Cardiac muscle cell (in vitro differentiated cells and primary cell): Measurements from ENCODE around the gene CRAT. TPM values are rescaled to one million over a fixed set of nuclear protein-coding genes. Genes with fewer than 3 reads are reported as not detected.
A peak's percentile ranks its signal among the peaks of the same experiment; 100 is the strongest.

ENCODE experiments used
- DNase-seq, 2 donors: peaks; one replicate each; pipeline versions ENCODE4 v3.0.0 to v3.0.0-alpha.2; 2010 to 2017; ENCODE audit warnings: low read depth in 1 of 2, low spot score in 1 of 2
- H3K27ac ChIP-seq: fragments of 200-600 bp; sonication (generic); 2 replicates; pipeline ENCODE4 v1.5.1; 2016
- H3K27me3 ChIP-seq: fragments of 200-600 bp; sonication (generic); 2 replicates; pipeline ENCODE4 v1.6.0; 2016; ENCODE audit warnings: control low read depth
- H3K36me3 ChIP-seq: fragments of 200-600 bp; sonication (generic); 2 replicates; pipeline ENCODE4 v1.5.1; 2016; ENCODE audit warnings: control low read depth
- H3K4me1 ChIP-seq: fragments of 200-600 bp; sonication (generic); 2 replicates; pipeline ENCODE4 v1.8.1; 2017; ENCODE audit warnings: low read depth, mild to moderate bottlenecking, mixed run types
- H3K4me3 ChIP-seq: fragments of 200-600 bp; sonication (generic); 2 replicates; pipeline ENCODE4 v1.5.1; 2016; ENCODE audit warnings: mild to moderate bottlenecking
- H3K9me3 ChIP-seq: fragments of 200-600 bp; sonication (generic); 2 replicates; pipeline ENCODE4 v1.5.1; 2017; ENCODE audit warnings: low read depth, mild to moderate bottlenecking, control low read depth
- polyA plus RNA-seq: library from polyadenylated mRNA; unstranded; fragments of >200 nt; fragmentation: Nextera tagmentation; extraction: Ambion mirVana; gene quantifications from 2 replicates; pipeline ENCODE4 v1.2.1, GENCODE V29; 2016
- total RNA-seq: library from RNA; depleted of rRNA; stranded (reverse); fragments of >200 nt; gene quantifications from 2 replicates; pipeline ENCODE4 v1.2.3, GENCODE V29; 2016
- TF ChIP-seq, protein P1 (sequence below): IDR thresholded peaks from 2 replicates; pipeline ENCODE4 v1.5.1; 2012; ENCODE audit warnings: low read depth, mild to moderate bottlenecking, low read length

CRAT gene
- total and polyA plus RNA-seq, 2 experiments from 2014 or later = 80.6 to 81.6 TPM

DNA sequence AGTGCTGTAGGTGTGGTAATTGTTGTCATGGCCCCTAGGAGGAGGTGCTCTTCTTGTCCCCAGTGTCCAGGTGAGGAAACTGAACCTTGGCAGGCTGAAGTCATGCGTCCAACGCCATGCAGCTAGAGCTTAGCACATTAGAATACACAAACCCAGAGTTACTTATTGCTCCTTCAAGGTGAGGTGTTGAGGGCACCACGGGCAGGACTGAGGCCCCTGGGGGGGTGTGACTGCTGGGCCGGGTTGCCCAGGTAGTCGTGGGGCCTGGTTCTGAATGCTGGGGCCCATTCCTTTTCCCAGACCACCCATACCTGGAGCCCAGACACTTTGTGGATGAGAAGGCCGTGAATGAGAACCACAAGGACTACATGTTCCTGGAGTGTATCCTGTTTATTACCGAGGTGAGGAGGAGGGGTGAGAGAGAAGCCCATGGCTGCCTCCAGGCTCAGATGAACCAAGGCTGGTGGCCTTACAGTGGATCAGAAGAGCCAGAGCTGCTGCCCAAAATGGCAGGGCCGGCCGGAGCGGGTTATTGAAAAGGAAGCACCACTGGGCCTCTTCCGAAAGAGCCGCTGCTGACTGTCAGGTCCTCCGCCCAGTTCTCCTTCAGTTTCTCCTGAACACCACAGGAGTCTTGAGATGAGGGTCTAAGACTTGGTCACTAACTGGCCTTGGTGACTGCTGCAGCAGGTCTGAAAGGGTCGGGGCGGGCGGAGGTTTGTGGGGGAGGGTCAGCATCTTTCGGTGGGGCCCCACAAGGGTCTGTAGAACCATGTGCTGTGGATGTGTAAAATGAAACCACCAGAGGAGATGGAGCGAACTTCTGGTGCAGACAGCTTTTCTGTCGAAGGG is 26.9 kb upstream of the CRAT start:
- TF ChIP-seq, protein P1, sequence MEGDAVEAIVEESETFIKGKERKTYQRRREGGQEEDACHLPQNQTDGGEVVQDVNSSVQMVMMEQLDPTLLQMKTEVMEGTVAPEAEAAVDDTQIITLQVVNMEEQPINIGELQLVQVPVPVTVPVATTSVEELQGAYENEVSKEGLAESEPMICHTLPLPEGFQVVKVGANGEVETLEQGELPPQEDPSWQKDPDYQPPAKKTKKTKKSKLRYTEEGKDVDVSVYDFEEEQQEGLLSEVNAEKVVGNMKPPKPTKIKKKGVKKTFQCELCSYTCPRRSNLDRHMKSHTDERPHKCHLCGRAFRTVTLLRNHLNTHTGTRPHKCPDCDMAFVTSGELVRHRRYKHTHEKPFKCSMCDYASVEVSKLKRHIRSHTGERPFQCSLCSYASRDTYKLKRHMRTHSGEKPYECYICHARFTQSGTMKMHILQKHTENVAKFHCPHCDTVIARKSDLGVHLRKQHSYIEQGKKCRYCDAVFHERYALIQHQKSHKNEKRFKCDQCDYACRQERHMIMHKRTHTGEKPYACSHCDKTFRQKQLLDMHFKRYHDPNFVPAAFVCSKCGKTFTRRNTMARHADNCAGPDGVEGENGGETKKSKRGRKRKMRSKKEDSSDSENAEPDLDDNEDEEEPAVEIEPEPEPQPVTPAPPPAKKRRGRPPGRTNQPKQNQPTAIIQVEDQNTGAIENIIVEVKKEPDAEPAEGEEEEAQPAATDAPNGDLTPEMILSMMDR = no peak
- Histone ChIP-seq H3K27ac (peak overlapping the region; percentile 99), H3K4me1 (peaks cover 32% of the 10 kb centered on the region)

DNA sequence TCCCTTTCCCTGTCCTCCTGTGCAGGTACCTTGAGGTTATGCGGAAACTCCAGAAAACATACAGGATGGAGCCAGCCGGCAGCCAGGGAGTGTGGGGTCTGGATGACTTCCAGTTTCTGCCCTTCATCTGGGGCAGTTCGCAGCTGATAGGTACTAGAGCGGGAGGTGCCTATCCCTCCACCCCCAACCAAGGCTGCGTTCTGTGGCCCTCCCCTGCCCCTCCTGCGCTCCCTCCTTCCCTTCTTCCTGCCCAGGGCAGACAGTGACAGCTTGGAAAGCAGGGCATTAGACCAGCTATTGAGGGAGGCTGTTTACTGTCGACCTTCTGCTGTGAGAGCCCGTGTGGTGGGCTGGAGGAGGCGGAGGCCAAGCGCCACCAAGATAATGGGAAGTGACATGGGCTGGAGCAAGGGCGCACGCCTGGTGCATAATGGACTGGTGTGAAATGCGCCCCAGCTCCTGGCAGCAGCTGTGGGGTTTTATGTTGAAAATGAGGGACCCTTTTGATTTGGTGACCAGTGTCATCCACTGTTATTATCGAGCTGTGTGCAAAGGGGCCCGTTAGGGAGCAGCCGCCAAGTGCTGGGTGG is 25.9 kb upstream of the CRAT start:
- H3K27ac ChIP-seq = peak overlapping the region; percentile 99
- peaks cover 22% of the 10 kb centered on the region for H3K4me1 ChIP-seq
- H3K4me3 ChIP-seq = no peak overlapping the region
- H3K36me3 ChIP-seq = no peaks in the 10 kb centered on the region
- TF ChIP-seq, protein P1 = no peak
- H3K27me3 ChIP-seq = no peaks in the 10 kb centered on the region
- DNase-seq = no peak
- no peaks in the 10 kb centered on the region for H3K9me3 ChIP-seq

More for the DNA sequence above, 26.9 kb upstream of the CRAT start:
- no peak for DNase-seq
- Histone ChIP-seq H3K27me3 (no peaks in the 10 kb centered on the region), H3K4me3 (no peak overlapping the region), H3K36me3 (peaks cover 2% of the 10 kb centered on the region), H3K9me3 (no peaks in the 10 kb centered on the region)

DNA sequence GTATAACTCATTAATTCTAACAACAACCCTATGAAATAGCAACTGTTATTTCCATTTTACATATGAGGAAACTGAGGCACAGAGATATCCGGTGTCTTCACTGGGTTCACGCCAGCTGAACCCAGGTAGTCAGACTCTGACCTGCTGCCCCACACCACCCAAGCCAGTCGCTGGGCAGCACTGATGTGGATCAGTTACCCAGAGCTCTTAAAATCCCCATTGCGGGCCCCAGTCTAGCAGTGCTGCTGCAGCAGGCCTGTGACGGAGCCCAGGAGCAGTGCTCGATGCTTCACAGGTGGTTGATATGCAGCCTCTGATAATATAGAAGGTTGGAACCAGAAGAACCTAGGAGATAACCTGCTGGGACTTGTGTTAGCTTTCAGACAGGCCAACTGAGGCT is 24.9 kb upstream of the CRAT start:
- no peak for DNase-seq

DNA sequence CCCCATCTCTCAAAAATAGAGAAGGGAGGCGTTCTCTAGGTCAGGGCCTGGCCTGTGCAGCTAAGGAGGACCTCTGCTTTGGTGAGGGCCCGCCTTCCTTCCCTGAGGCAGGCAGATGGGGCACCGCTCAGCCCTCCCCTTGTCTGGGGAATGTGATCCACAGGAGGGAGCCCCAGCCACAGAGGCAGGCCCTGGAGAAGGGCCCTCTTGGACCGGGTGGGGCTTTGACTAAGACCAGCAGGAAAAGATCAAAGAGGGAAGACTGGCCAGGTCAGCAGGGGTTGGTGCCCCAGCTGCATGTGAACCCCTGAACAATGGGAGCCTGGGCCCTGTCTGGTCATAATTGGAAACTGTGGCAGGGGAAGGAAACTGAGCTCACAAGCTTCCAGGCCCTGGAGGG is 22.5 kb upstream of the CRAT start:
- Histone ChIP-seq H3K36me3 (peaks cover 2% of the 10 kb centered on the region), H3K9me3 (no peaks in the 10 kb centered on the region), H3K27ac (peak overlapping the region; percentile 44), H3K4me3 (no peak overlapping the region), H3K27me3 (no peaks in the 10 kb centered on the region), H3K4me1 (peaks cover 3% of the 10 kb centered on the region)
- TF ChIP-seq, protein P1 = no peak
- no peak for DNase-seq

More for the DNA sequence above, 24.9 kb upstream of the CRAT start:
- H3K27me3 ChIP-seq = no peaks in the 10 kb centered on the region
- H3K9me3 ChIP-seq = no peaks in the 10 kb centered on the region
- H3K4me1 ChIP-seq = peaks cover 17% of the 10 kb centered on the region
- H3K36me3 ChIP-seq = peaks cover 1% of the 10 kb centered on the region
- TF ChIP-seq, protein P1 = no peak
- no peak overlapping the region for H3K27ac ChIP-seq
- no peak overlapping the region for H3K4me3 ChIP-seq

DNA sequence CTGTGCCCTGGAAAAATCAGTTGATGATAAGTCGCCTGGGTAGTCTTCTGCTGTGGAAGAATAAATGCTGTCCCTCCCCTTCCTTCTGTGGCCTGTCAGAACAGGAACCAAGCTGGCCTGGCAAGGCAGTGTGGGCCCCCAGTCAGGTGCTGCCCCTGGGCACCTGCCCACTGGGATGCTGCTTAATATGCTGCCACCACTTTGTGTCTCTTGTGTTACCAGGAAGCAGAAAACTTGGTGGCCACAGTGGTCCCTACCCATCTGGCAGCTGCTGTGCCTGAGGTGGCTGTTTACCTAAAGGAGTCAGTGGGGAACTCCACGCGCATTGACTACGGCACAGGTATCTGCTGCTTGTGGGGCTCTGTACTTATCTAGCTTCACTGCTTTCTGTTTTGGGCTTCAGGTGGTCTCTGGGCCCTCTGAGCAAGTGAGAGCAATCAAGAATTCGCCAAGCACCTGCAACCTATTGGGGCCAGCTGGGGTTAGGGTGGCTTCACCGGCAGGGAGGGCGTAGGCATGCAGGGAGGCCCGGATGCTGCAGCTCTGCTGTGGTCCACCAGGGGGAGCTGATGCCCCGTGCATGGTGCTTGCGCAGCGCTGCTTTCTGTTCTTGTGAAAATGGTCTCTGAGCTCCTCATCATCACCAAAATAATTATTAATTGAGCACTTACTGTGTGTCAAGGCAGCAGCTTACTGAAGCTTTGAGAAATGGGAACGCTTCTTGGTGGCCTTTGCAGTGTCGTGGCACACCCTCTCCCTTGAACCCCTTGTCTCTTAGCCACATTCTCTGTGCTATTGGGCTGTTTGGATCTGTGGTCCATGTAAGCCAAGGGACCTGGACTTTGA is 20.9 kb upstream of the CRAT start:
- no peaks in the 10 kb centered on the region for H3K27me3 ChIP-seq
- H3K36me3 ChIP-seq = peaks cover 7% of the 10 kb centered on the region
- peak overlapping the region; percentile 6 for H3K27ac ChIP-seq
- peak; percentile 72 to 75 for DNase-seq
- peaks cover 9% of the 10 kb centered on the region for H3K4me1 ChIP-seq
- no peaks in the 10 kb centered on the region for H3K9me3 ChIP-seq
- TF ChIP-seq, protein P1 = peak; percentile 99
- H3K4me3 ChIP-seq = no peak overlapping the region
